COR-L47 (cell line): Measurements from ENCODE around the gene VTI1B.
A peak's percentile ranks its signal among the peaks of the same experiment; 100 is the strongest.
"Not testable (repeated sequence)": the region's sequence is repeated elsewhere in the genome, so short reads cannot be mapped to it uniquely, and the experiment has no call there.

Experiments used
- DNase-seq: peaks from one replicate; lab custom pipeline; 2025; lab: John Stamatoyannopoulos, UW

VTI1B gene

GRCh38 chr14:67627519-67627918, 46.9 kb downstream of the VTI1B start:
- DNase-seq = no peak

- DNase-seq = not testable (repeated sequence)
Observed at GRCh38 chr14:67626131-67626530, 48.3 kb downstream of the VTI1B start.

- DNase-seq = no peak
Observed at GRCh38 chr14:67623114-67623513, 51.3 kb downstream of the VTI1B start.

GRCh38 chr14:67622675-67623074, 51.8 kb downstream of the VTI1B start:
- no peak for DNase-seq

- peak; percentile 24 for DNase-seq
Observed at GRCh38 chr14:67620217-67620785, 54.1 kb downstream of the VTI1B start.

- peak; percentile 97 for DNase-seq
Observed at GRCh38 chr14:67619446-67620216, 54.8 kb downstream of the VTI1B start, which contains the start of gene ARG2. ARG2 (plus strand) TSS chr14:67619920; CDS start chr14:67619978, 58 bp downstream.

GRCh38 chr14:67618617-67619063, 55.8 kb downstream of the VTI1B start:
- DNase-seq = peak; percentile 34

- DNase-seq = no peak
Observed at GRCh38 chr14:67610491-67610890, 63.9 kb downstream of the VTI1B start.

GRCh38 chr14:67609642-67610310, 64.7 kb downstream of the VTI1B start:
- no peak for DNase-seq

GRCh38 chr14:67607646-67608045, 66.8 kb downstream of the VTI1B start:
- no peak for DNase-seq

- no peak for DNase-seq
Observed at GRCh38 chr14:67602995-67603545, 71.4 kb downstream of the VTI1B start.

GRCh38 chr14:67602076-67602475, 72.4 kb downstream of the VTI1B start:
- DNase-seq = no peak

GRCh38 chr14:67600562-67600974, 73.9 kb downstream of the VTI1B start:
- DNase-seq = not testable (repeated sequence)

- peak; percentile 82 for DNase-seq
Observed at GRCh38 chr14:67599698-67600561, 74.5 kb downstream of the VTI1B start, which contains the start of gene PIGH. PIGH (minus strand) TSS chr14:67600268; CDS start chr14:67600203, 65 bp downstream.
